NB4 (cell line): ENCODE data around the gene MACROD2.

Experiments used
- CTCF ChIP-seq: IDR thresholded peaks from one replicate; pipeline ENCODE4 v1.5.1; 2012; ENCODE audit warnings: low read depth, low read length
- MYC ChIP-seq: IDR thresholded peaks from 2 replicates; pipeline ENCODE4 v1.6.1; 2011; ENCODE audit warnings: low read depth, low read length

- TF ChIP-seq CTCF: no peak
- no peak for TF ChIP-seq MYC
These were observed 419.2 kb downstream of the MACROD2 start for GRCh38 chr20:14414560-14414959.
